Kidney epithelial cell (primary cell): ENCODE data around the gene NLRC5. TPM values are rescaled to one million over a fixed set of nuclear protein-coding genes. Genes with fewer than 3 reads are reported as not detected.
A peak's percentile ranks its signal among the peaks of the same experiment; 100 is the strongest.

ENCODE experiments used
- DNase-seq: peaks from one replicate; pipeline ENCODE4 v3.0.0-alpha.2; 2010; ENCODE audit warnings: low read depth
- H3K27me3 ChIP-seq: 2 replicates; pipeline ENCODE4 v1.6.0; 2011; ENCODE audit warnings: low read length; ENCODE audit not compliant: control insufficient read depth, insufficient read depth
- H3K36me3 ChIP-seq: 2 replicates; pipeline ENCODE4 v1.5.1; 2011; ENCODE audit warnings: low read length; ENCODE audit not compliant: control insufficient read depth, insufficient read depth
- H3K4me3 ChIP-seq: 2 replicates; pipeline ENCODE4 v1.5.1; 2011; ENCODE audit warnings: low read depth, mild to moderate bottlenecking, control low read depth, low read length
- CTCF ChIP-seq: IDR thresholded peaks from 2 replicates; pipeline ENCODE4 v1.5.1; 2011; ENCODE audit warnings: mild to moderate bottlenecking, moderate library complexity, low read length, control low read depth, inconsistent platforms; ENCODE audit not compliant: insufficient read depth, poor library complexity, severe bottlenecking
- total RNA-seq: library from RNA; depleted of rRNA; stranded (reverse); fragments of >200 nt; gene quantifications from 2 replicates; pipeline ENCODE4 v1.2.3, GENCODE V29; 2015

The NLRC5 gene
- total RNA-seq, 1 donor from 2014 or later = 7.7 TPM

GRCh38 chr16:57012353-57012752, 23.0 kb downstream of the NLRC5 start:
- no peak for TF ChIP-seq CTCF
- DNase-seq = no peak
- H3K4me3 ChIP-seq = no peak overlapping the region
- H3K36me3 ChIP-seq = no peaks in the 10 kb centered on the region
- H3K27me3 ChIP-seq = no peaks in the 10 kb centered on the region

- peak; percentile 58 for DNase-seq
- no peak for TF ChIP-seq CTCF
- no peak overlapping the region for H3K4me3 ChIP-seq
- H3K36me3 ChIP-seq = no peaks in the 10 kb centered on the region
- no peaks in the 10 kb centered on the region for H3K27me3 ChIP-seq
These were observed 23.9 kb downstream of the NLRC5 start for GRCh38 chr16:57013229-57013628.

GRCh38 chr16:57013902-57014301, 24.5 kb downstream of the NLRC5 start:
- DNase-seq = no peak
- H3K27me3 ChIP-seq = no peaks in the 10 kb centered on the region
- TF ChIP-seq CTCF = no peak
- H3K36me3 ChIP-seq = no peaks in the 10 kb centered on the region
- no peak overlapping the region for H3K4me3 ChIP-seq

GRCh38 chr16:57016301-57016700, 26.9 kb downstream of the NLRC5 start:
- H3K36me3 ChIP-seq = no peaks in the 10 kb centered on the region
- no peak overlapping the region for H3K4me3 ChIP-seq
- DNase-seq = no peak
- no peaks in the 10 kb centered on the region for H3K27me3 ChIP-seq
- TF ChIP-seq CTCF = no peak

GRCh38 chr16:57016831-57017230, 27.5 kb downstream of the NLRC5 start:
- Histone ChIP-seq H3K4me3 (no peak overlapping the region), H3K27me3 (no peaks in the 10 kb centered on the region), H3K36me3 (no peaks in the 10 kb centered on the region)
- no peak for TF ChIP-seq CTCF
- DNase-seq = no peak

GRCh38 chr16:57017251-57017650, 27.9 kb downstream of the NLRC5 start:
- H3K4me3 ChIP-seq = no peak overlapping the region
- TF ChIP-seq CTCF = no peak
- no peaks in the 10 kb centered on the region for H3K36me3 ChIP-seq
- no peaks in the 10 kb centered on the region for H3K27me3 ChIP-seq
- DNase-seq = no peak
